Measurements from ENCODE around the gene ADAMTS17. TPM values are rescaled to one million over a fixed set of nuclear protein-coding genes. Genes with fewer than 3 reads are reported as not detected.

ADAMTS17 gene
- total and polyA plus RNA-seq, 9 of the 15 experiments (the other 6 are each of a cell fraction or from before 2014, with no cell fraction given), result 0.01 to 0.14 (median 0.07) TPM; not detected in 6

- TF ChIP-seq REST (IDR thresholded peaks at IDR 0.05; ENCODE audit: borderline replicate concordance) (peak; percentile 41; the same call in 1 of the 2 replicates), REST (CRISPR knock-in tag; IDR thresholded peaks at IDR 0.05; ENCODE audit: low read depth) (no peak), ETV6 (IDR thresholded peaks at IDR 0.05; ENCODE audit: borderline replicate concordance in 1 of 2, low read depth in 2 of 2, low read length in 1 of 2) (no peak), ETV6 (CRISPR knock-in tag; IDR thresholded peaks at IDR 0.05; ENCODE audit: borderline replicate concordance) (no peak), CREB1 (IDR thresholded peaks at IDR 0.05) (peak; percentile 72), CREB1 (CRISPR knock-in tag; IDR thresholded peaks at IDR 0.05) (peak; percentile 81), L3MBTL2 (IDR thresholded peaks at IDR 0.05) (peak; percentile 55; the same call in 1 of the 2 replicates), CTCFL (IDR thresholded peaks at IDR 0.05; ENCODE audit: borderline replicate concordance, insufficient read depth, low read depth, low read length, poor library complexity, severe bottlenecking) (peak; percentile 81), ZFX (CRISPR knock-in tag; IDR thresholded peaks at IDR 0.05) (peak; percentile 39; the same call in 1 of the 2 replicates), U2AF1 (optimal IDR thresholded peaks at IDR 0.05; ENCODE audit: low read depth, low read length) (no peak), SMARCA5 (IDR thresholded peaks at IDR 0.05) (no peak), ELF1 (tag; IDR thresholded peaks at IDR 0.05) (peak; percentile 46; the same call in 1 of the 2 replicates)
These were observed 8.1 kb upstream of the ADAMTS17 start (continued) for GRCh38 chr15:100349696-100350433.
